Activated CD8-positive, alpha-beta memory T cell treated with anti-CD3 and anti-CD28 coated beads, Interleukin-2, amount 50 U/mL, for 24 hours (primary cell): ENCODE results near the gene TMPRSS7.

Source experiments
- DNase-seq: peaks from one replicate; pipeline ENCODE4 v3.0.0-alpha.2; 2020; ENCODE audit errors: extremely low read depth

TMPRSS7 gene, protein sequence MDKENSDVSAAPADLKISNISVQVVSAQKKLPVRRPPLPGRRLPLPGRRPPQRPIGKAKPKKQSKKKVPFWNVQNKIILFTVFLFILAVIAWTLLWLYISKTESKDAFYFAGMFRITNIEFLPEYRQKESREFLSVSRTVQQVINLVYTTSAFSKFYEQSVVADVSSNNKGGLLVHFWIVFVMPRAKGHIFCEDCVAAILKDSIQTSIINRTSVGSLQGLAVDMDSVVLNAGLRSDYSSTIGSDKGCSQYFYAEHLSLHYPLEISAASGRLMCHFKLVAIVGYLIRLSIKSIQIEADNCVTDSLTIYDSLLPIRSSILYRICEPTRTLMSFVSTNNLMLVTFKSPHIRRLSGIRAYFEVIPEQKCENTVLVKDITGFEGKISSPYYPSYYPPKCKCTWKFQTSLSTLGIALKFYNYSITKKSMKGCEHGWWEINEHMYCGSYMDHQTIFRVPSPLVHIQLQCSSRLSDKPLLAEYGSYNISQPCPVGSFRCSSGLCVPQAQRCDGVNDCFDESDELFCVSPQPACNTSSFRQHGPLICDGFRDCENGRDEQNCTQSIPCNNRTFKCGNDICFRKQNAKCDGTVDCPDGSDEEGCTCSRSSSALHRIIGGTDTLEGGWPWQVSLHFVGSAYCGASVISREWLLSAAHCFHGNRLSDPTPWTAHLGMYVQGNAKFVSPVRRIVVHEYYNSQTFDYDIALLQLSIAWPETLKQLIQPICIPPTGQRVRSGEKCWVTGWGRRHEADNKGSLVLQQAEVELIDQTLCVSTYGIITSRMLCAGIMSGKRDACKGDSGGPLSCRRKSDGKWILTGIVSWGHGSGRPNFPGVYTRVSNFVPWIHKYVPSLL

GRCh38 chr3:112034436-112034835, at the start of gene TMPRSS7:
Gene TMPRSS7 (plus strand): TSS chr3:112034736. CDS start chr3:112034846, 110 bp downstream.
- no peak for DNase-seq

- DNase-seq = no peak
Measured at GRCh38 chr3:111986800-111987199, 47.7 kb upstream of the TMPRSS7 start.

DNA sequence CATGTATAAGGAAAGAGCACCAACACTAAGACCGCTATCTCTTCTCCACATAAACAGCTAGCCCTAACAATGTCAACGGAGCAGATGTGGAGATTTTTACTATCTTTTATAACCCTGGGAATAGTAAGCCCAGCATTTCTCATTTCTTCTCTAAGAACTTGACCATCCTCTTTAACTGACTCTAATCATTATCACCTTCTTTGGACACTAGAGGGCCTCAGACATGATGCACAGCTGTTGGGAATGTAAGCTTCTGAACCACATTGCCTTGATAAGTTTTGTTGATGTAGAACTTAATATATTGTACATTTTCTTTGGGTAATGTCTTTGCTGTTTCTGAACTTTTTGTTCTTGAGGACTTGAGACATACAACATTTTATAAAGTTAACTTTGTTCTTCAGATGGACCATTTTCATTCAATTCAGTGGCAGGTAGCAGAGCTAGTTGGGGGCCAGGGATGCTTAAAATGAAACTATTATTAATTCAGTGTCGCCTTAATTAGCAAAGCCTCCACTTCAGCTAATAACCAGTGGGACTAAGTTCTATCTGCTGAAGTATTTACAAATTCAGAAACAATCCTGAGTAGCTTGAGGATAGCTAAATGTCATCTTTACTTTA, 45.4 kb upstream of the TMPRSS7 start:
- DNase-seq = no peak

DNA sequence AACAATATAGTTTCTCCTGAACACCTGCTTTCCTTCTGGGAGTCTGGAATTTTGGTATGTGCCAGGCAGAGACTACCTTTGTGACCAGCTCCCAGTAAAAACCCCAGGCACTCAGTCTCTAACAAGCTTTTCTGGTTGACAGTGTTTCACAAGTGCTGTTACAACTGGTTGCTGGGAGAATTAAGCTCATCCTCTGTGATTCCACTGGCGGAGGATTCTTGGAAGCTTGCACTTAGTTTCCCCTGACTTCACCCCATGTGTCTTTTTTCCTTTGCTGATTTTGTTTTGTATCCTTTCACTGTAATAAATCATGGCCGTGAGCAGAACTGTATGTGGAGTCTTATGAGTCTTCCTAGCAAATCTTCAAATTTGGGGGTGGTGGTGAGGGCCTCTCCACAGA, 41.5 kb upstream of the TMPRSS7 start:
- DNase-seq = no peak

DNA sequence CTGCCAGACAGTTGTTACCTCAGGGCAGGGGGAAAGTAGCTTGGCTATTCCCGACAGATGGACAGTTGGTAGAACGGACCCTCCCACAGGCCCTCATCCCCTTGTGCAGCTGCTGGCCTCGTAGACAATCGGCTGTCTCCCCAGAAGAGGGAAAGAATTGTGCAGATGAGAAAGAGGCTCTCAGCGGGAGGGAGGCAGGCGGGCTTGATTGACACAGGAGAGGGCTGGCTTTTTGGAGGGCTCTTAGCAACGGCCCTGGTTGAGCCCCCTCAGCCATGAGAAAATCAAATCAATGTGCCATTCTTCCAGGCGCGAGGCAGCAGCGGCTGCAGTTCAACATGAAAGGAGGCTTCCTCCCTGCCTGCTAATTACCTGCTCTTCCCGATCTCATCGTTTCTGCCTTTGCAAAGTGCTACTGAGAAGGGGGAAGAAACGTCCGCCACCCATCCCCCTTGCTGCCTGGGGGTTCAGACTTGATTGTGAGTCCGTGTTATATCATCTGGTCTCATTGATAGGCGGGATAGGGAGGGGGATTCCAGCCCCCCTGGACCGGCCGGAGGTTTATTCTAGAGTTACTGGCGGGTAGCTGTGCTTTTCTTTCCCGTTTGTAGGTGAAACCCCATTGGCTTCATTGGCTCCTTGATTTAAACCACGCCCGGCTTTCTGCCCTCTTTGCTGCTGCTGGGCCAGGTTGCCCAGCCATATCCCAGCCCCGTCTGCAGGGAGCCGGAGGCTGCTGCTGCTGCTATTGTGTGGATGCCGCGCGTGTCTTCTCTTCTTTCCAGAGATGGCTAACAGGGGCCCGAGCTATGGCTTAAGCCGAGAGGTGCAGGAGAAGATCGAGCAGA, 35.7 kb upstream of the TMPRSS7 start, which contains the start of gene TAGLN3:
TAGLN3 (plus strand) TSS at position 287 of the 848 bp plus-strand sequence; CDS start at position 788, 501 bp downstream.
- DNase-seq = no peak

DNA sequence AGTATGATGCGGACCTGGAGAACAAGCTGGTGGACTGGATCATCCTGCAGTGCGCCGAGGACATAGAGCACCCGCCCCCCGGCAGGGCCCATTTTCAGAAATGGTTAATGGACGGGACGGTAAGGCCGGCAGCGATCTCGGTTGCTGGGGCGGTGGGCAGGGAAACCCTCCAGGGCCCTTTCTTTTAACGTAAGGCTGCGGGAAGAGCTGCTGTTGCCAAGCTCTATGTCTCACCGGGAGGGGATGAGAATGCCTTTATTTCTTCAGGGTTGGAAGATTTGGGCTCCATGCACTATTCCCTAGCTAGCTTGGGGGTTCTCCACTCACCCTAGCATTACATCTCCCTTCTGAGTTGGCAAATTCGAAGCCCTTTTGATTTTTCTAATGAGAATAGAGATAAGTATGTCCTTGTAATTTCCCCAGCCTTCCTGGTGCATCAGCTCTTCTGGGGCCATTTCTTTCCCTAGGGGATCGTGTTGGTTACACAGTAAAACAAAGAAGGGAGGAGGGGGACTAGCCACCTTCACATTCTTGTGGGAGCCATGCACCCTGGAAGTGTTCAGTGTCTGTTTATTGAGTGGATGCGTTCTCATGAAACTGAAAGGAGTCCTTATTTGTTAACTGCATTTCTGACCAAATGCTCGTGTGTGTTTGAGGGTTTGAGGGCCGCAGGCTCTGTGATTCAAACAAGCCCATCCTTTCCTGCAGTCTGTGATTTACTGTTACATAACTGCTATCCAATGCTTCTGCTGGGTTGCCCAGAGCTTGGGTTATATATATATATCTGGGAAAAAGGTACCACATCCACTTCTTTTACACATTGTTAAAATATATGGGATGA, 34.8 kb upstream of the TMPRSS7 start:
- DNase-seq = no peak

DNA sequence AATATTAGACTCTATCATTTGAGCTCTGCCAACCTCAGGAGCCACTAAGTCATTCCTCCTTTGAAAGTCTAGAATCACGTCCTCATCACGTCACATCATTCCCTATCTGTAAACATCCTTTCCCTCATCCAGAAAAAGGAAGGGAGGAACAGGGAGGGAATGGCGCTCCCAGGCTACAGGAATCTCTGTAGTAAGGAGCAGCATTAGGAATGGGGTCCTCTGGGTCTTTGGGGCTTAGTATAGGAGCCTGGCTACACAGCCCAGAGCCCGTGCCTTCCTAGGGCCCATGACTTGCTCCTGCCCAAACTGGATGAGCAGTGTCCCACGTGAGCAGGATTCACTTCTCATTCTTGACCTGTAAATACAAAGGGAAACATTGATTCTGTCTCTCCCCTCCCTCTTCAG, 34.2 kb upstream of the TMPRSS7 start:
- DNase-seq = no peak

- DNase-seq = no peak
Measured at GRCh38 chr3:112000966-112001365, 33.6 kb upstream of the TMPRSS7 start.

DNA sequence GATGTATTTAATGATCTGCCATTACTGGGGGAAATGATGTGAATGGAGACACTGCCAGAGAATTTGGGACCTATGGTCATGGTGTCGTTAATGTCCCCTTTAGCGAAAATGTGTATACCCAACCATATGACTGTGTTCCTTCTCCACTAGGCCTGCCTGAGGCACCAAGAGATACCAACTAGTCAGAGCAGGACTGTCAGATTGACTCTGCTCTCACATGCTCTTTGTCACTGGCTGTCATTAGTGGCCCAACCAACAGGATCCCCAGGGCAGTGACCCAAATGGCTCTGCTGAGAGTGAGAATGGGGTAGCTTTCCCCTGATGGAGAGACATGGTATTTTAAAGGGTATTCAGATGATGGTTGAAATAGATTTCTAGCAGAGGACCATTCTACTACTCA, 33.0 kb upstream of the TMPRSS7 start:
- DNase-seq = no peak

DNA sequence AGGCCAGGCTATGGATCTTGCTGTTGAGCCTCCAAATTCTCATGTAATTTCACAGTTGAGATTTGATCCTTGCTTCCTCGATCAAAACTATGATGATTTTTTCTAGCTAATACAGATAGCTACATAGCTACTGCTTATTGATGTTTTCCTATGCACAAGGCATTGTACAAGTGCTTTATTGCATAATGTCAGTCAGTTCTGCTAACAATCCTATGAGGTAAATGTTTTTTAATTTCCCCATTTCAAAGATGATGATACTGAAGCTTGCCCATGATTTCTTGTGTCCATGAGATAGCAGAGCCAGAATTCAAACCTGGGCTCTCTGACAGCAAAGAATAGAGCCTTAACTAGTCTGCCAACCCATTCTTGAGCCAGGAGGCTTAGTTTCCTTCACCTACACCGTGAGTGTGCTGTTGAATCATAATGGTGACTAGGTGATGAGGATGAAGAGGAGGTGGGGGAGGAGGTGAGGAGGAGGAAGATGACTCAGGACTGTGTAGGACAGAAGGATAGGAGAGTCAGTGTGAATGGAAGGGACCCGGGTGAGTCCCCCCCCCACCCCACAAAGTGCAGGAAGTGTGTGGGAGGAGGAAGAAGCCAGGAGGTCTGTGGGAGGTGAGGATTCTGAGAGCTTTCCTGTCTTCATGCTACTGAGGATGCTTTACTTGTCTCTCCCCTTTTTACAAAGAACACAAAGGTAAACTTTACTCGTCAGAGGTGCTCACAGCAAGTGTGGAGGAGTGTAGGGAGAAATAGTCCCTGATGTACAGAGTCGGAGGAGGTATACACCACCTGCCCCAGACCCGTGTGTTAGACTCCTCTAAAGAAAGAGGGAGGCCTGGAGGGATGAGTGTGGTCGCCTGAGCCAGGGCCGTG, 32.2 kb upstream of the TMPRSS7 start:
- DNase-seq = no peak

DNA sequence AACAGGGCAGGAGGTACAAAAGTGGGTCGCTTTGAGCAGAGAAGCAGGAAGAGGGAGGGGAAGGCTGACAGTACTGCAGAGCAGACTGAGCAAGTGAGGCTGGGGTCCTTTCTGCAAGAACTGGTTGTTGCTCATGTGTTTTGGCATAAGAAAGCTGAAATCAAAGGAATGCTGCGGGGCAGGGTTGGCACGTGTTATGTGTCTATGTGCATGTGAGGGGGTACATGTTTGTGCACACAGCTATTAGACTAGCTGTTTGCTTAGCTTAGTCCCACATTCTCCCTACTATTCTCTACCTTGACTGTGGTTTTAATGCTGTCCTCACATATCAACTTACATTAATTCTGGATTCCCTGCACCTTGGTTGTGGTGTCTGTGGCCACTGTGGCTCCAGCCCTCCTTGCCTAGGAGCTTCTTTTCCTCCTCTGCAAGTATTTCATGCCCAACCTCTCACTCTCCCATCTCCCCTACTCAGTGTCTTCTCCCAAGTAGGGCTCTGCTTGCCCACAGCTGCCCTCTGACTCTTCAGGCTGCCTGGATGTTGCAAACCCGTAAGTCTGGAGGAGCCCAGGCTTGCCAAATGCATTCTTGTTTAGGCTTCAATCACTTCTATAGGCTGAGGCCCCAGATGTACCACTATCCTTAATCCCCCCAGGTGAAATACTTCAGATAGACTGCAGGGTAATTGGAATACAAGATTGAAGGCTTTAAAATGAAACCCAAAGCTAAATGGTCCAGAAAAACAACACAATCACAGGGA, 31.0 kb upstream of the TMPRSS7 start:
- no peak for DNase-seq

- DNase-seq = no peak
Measured at GRCh38 chr3:112004187-112004586, 30.3 kb upstream of the TMPRSS7 start.

DNA sequence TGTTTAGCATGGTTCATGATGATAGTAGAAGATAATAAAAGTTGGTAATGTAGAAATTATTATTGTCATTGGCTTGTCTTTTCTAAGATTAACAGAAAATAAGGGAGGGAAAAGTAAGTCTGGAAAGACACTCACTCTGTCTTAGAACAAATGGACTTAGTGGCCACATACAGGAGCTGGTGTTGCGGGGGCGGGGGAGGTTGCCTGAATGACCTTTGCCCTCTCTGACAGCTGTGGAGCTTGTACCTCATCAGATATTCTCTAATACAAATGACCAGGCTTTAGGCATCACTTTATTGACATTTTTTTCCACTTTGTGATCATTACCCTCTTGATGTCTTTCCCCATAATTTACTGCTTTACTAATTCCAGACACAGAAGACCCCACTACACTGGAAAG, 29.9 kb upstream of the TMPRSS7 start:
- no peak for DNase-seq

GRCh38 chr3:112005091-112005672, 29.4 kb upstream of the TMPRSS7 start:
- no peak for DNase-seq

DNA sequence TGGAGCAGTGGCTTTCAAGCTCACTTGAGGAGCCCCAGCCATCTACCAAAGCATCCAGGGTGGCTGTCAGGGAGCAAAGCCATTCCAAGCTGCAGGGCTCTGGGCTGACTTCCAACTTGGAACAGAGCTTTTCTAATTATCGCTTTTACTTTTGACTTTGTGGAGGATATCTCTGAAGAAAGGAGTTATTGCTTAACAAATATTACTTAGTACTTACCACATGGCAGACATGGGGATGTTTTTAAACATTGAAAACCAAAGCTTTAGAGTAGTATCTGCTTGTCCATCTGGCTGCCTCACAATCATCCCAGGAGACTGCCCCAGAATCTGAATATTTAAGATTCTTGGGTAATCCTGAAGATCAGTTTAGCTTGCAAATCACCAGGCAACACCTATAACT, 26.9 kb upstream of the TMPRSS7 start:
- DNase-seq = no peak

DNA sequence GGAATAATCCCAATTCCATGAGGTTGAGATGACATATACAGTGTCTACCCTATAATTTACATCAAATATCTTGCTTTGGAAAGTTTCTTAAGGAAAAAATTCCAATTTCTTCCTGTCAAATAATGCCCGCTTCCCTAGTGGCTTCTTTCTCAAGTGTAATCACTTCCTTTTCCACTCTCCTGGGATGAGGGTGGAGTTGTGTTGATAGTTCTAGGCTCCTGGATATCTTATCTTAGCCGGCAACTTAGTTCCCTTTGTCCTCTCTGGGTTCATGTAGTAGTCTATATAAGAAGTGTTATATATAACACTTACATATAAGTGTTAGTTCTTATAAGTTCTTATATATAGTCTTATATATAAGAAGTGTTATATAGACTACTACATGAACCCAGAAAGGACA, 24.9 kb upstream of the TMPRSS7 start:
- DNase-seq = no peak

DNA sequence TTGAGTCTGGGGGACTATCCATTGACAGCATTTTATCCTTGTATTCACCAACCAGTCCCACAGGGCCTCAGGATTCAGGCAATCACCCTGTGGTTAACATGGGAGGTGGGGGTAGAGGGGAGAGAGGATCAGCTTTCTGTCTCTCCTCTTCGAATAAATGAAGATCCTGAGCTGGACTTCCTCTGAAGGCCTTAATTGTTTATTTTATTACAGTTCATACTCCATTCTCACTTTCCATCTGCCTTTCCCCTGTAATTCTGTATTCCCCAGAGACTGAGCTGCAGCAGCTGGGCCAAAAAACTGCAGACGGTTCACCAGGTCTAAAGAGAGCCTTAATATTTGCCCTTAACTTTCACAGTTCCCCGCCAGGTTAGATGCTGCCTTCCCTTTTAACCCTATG, 23.9 kb upstream of the TMPRSS7 start:
- no peak for DNase-seq

DNA sequence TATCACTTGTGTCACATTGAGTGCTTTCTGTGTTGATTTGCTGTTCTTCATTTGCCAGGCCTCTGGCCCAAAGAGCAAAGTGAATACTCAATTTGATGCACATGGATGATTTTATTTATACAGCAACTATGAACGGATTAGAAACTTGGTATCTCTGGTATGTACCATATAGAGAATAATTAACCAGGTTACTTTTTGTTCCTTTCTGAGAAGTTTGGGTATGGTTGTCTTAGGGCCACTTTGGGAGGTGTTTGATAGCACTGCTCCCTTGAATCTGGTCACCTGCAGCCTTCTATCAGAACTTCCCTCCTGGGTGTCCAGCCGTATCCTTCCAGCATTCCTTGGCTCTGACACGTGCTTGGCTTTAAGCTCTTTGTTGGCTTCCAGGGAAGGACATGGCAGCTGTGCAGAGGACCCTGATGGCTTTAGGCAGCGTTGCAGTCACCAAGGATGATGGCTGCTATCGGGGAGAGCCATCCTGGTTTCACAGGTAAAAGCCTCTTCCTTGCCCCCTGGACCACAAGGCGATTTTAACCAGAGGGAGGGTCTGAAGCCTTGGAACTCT, 23.1 kb upstream of the TMPRSS7 start:
- DNase-seq = no peak
